HepG2 (cell line): ENCODE data around the gene DCUN1D2. TPM values are rescaled to one million over a fixed set of nuclear protein-coding genes. Genes with fewer than 3 reads are reported as not detected.

Experiments used
- ATAC-seq: fragments of 200-7000 bp; cut with Tn5 transposase; 3 replicates; pipeline ENCODE4 v1.9.1; 2020; ENCODE audit warnings: mild to moderate bottlenecking, moderate library complexity
- BruUV-seq: library from RNA; stranded (reverse); fragments of 400-500 nt; replicated peaks from 2 replicates; lab custom pipeline; 2021; lab: Mats Ljungman, UMichigan
- CTCF ChIA-PET: fragments of 300-600 bp; formaldehyde crosslinking; extraction: SDS; loops from one replicate; lab custom pipeline; 2021; ENCODE audit warnings: low total read pairs, inconsistent platforms, low intra/inter-chr PET ratio; lab: Yijun Ruan, JAX
- POLR2A ChIA-PET: fragments of 350-600 bp; sonication (Branson Sonifier 250); formaldehyde crosslinking; loops from one replicate; lab custom pipeline; 2020; ENCODE audit warnings: antibody characterized with exemption, inconsistent platforms; lab: Yijun Ruan, JAX
- DNase-seq: peaks from one replicate; pipeline ENCODE4 v3.0.0-alpha.2; 2015; ENCODE audit warnings: low spot score
- FAIRE-seq: peaks from 3 replicates; lab custom pipeline; 2011; peaks lifted over from hg19 to GRCh38; lab: Jason Lieb, UNC
- H2AFZ ChIP-seq: one replicate; pipeline ENCODE4 v1.6.1; 2011; ENCODE audit warnings: low read length, inconsistent platforms
- H3K27ac ChIP-seq: fragments of 300-600 bp; 3 replicates; pipeline ENCODE4 v1.8.0; 2011; ENCODE audit warnings: mixed run types, mild to moderate bottlenecking, mixed read lengths, low read length, inconsistent platforms; ENCODE audit not compliant: insufficient read depth; ENCODE audit errors: extremely low read length
- H3K27me3 ChIP-seq, 2 experiments: fragments of 200-600 bp in 1 of 2; 2 replicates in 1 of 2; 3 replicates in 1 of 2; pipeline versions ENCODE4 v1.6.0 to v1.8.0; 2011; ENCODE audit warnings: low read length in 2 of 2, mild to moderate bottlenecking in 2 of 2, moderate library complexity in 2 of 2, inconsistent platforms in 1 of 2; ENCODE audit not compliant: insufficient read depth in 2 of 2, control insufficient read depth in 1 of 2
- H3K36me3 ChIP-seq, 2 experiments: fragments of 200-600 bp in 1 of 2; replicated peaks in 1 of 2; 2 replicates in 1 of 2; 3 replicates in 1 of 2; pipeline versions ENCODE4 v1.5.1 to v1.8.0; 2011; ENCODE audit warnings: low read length in 2 of 2, inconsistent platforms in 1 of 2; ENCODE audit not compliant: insufficient read depth in 2 of 2, control insufficient read depth in 1 of 2
- H3K4me1 ChIP-seq: 2 replicates; pipeline ENCODE4 v1.5.1; 2012; ENCODE audit warnings: low read length, inconsistent platforms; ENCODE audit not compliant: insufficient read depth
- H3K4me2 ChIP-seq: 2 replicates; pipeline ENCODE4 v1.6.0; 2011; ENCODE audit warnings: low read depth, low read length, inconsistent platforms
- H3K4me3 ChIP-seq, 3 experiments: fragments of 200-600 bp in 1 of 3; sonication (generic), shearing (Covaris generic) in 1 of 3; replicated peaks in 1 of 3; 2 replicates each; pipeline ENCODE4 v1.5.1; 2011 to 2016; ENCODE audit warnings: low read length in 3 of 3, inconsistent platforms in 2 of 3, low read depth in 2 of 3, mild to moderate bottlenecking in 2 of 3, control low read depth in 1 of 3, mixed read lengths in 1 of 3; ENCODE audit not compliant: insufficient read depth in 1 of 3
- H3K79me2 ChIP-seq: one replicate; pipeline ENCODE4 v1.6.1; 2011; ENCODE audit warnings: low read length, inconsistent platforms; ENCODE audit not compliant: insufficient read depth
- H3K9ac ChIP-seq: 2 replicates; pipeline ENCODE4 v1.6.0; 2011; ENCODE audit warnings: mild to moderate bottlenecking, low read depth, low read length, inconsistent platforms; ENCODE audit not compliant: insufficient read depth
- H3K9me3 ChIP-seq: 2 replicates; pipeline ENCODE4 v1.5.1; 2012; ENCODE audit warnings: mild to moderate bottlenecking, low read length
- H4K20me1 ChIP-seq: 2 replicates; pipeline ENCODE4 v1.6.0; 2011; ENCODE audit warnings: inconsistent platforms, mild to moderate bottlenecking, low read length, moderate library complexity; ENCODE audit not compliant: insufficient read depth
- DBP ChIP-seq: sonication (generic); formaldehyde crosslinking; IDR thresholded peaks from 2 replicates; pipeline ENCODE4 v1.4.0; 2020; ENCODE audit warnings: missing genetic modification reagents; ENCODE audit errors: not compliant biosample characterization
- NR2F2 ChIP-seq: IDR thresholded peaks from 2 replicates; pipeline ENCODE4 v1.6.1; 2012; ENCODE audit warnings: low read depth, inconsistent platforms, borderline replicate concordance
- REST ChIP-seq, 2 experiments: IDR thresholded peaks; 2 replicates each; pipeline ENCODE4 v1.6.1; 2011 to 2012; ENCODE audit warnings: low read length in 2 of 2, borderline replicate concordance in 1 of 2, low read depth in 1 of 2, mild to moderate bottlenecking in 1 of 2, moderate library complexity in 1 of 2
- ZBTB7A ChIP-seq: sonication (generic); formaldehyde crosslinking; IDR thresholded peaks from 2 replicates; pipeline ENCODE4 v1.8.0; 2022; ENCODE audit warnings: mild to moderate bottlenecking, missing genetic modification reagents
- ZNF12 ChIP-seq: sonication (generic); formaldehyde crosslinking; IDR thresholded peaks from 2 replicates; pipeline ENCODE4 v1.5.0; 2020; ENCODE audit warnings: missing genetic modification reagents
- ZNF446 ChIP-seq: sonication (generic); formaldehyde crosslinking; IDR thresholded peaks from 2 replicates; pipeline ENCODE4 v1.5.0; 2020; ENCODE audit warnings: mild to moderate bottlenecking, missing genetic modification reagents
- ZNF598 ChIP-seq: sonication (generic); formaldehyde crosslinking; IDR thresholded peaks from 2 replicates; pipeline ENCODE4 v1.5.1; 2020; ENCODE audit warnings: mild to moderate bottlenecking, missing genetic modification reagents, borderline replicate concordance
- ZNF749 ChIP-seq: sonication (generic); formaldehyde crosslinking; IDR thresholded peaks from 2 replicates; pipeline ENCODE4 v1.8.0; 2022; ENCODE audit warnings: mild to moderate bottlenecking, missing genetic modification reagents, moderate library complexity, borderline replicate concordance
- WGBS: methylation state at CpG from one replicate; pipeline ENCODE4 v1.1.6; 2017; ENCODE audit warnings: low lambda C conversion rate; 5-methylcytosine and 5-hydroxymethylcytosine counted together
- in situ Hi-C: cut with HindIII; loops from 2 replicates; pipeline ENCODE4 v1.10.0; 2017; ENCODE audit warnings: low pct_unique_long_range_greater_than_20kb; ENCODE audit not compliant: extremely low pct_ligation_motif_present
- intact Hi-C: fragments of 100-400 bp; cut with micrococcal nuclease; formaldehyde crosslinking; loops from one replicate; pipeline ENCODE4 v1.10.0; 2022; ENCODE audit not compliant: unreplicated experiment
- polyA plus RNA-seq, 8 experiments: library from polyadenylated mRNA; depleted of rRNA in 3 of 8; stranded (reverse) in 7 of 8; unstranded in 1 of 8; fragments of >200 nt; fragmentation: Illumina TruSeq in 4 of 8; extraction: Trizol in 4 of 8; gene quantifications; 2 replicates each; pipeline versions ENCODE4 v1.2.1 to v1.2.3, GENCODE V29; 2011 to 2016; ENCODE audit warnings: low read depth in 4 of 8, missing spikeins in 1 of 8, mixed read lengths in 1 of 8; ENCODE audit not compliant: insufficient read depth in 1 of 8
- total RNA-seq, 5 experiments: library from RNA; depleted of rRNA; stranded (reverse); fragments of >200 nt; fragmentation: Illumina TruSeq; extraction: Trizol; gene quantifications; 2 replicates each; pipeline ENCODE4 v1.2.3, GENCODE V29; 2016; ENCODE audit warnings: low read depth in 1 of 5
- TF ChIP-seq, protein P1 (sequence below): sonication (generic); formaldehyde crosslinking; IDR thresholded peaks from 2 replicates; pipeline ENCODE4 v1.5.1; 2020; ENCODE audit warnings: missing genetic modification reagents, mild to moderate bottlenecking, borderline replicate concordance
- TF ChIP-seq, protein P2 (sequence below): IDR thresholded peaks from 2 replicates; pipeline ENCODE4 v1.6.1; 2016; ENCODE audit warnings: low read depth, control low read depth
- TF ChIP-seq, protein P3 (sequence below): sonication (generic); formaldehyde crosslinking; IDR thresholded peaks from 2 replicates; pipeline ENCODE4; 2020; ENCODE audit warnings: missing genetic modification reagents, mild to moderate bottlenecking, borderline replicate concordance

DCUN1D2 gene
- total and polyA plus RNA-seq, 2 of the 13 experiments (the other 11 are each of a cell fraction or from before 2014, with no cell fraction given): 9.1 to 9.6 TPM

DNA sequence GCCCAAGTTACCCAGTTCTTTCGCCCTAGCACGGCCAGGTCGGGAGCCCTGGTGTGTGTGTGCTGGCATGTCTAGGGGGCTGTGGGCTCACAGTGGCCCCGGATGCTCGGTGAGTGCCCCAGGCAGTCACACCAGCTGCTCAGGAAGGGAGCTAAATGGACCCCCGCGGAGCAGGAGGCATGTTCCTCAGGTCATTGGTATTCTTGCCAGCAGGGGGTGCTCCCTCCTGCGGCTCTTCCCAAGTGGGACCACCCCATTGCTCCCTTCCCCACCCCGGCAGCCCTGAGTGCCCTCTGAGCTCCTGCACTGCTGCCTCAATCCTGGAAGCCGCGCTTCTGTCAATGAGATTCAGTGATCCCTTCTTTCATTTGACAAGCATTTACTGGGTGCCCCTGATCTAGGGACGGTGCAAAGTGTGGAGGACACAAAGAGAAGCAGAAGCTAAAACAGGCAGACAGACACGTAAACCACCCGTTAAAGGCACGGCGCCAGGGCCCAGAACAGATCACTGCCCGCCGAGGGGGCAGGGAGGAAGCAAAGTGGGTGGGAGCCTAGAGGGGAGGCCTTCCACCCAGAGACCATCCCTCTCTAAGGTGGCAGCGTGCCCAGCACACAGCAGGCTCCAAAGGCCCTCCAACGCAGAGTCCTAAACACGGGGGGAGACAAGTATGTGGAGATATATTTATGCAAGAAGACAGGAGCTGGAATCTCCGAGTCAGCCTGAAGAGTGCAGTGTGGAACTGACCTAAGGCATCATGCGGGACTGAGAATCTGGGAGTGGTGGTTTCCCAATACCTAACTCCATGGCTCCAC, 32.1 kb downstream of the DCUN1D2 start:
- FAIRE-seq: no peak
- Histone ChIP-seq H3K4me1 (peaks cover 13% of the 10 kb centered on the region), H3K36me3 (peaks cover 16 to 42% of the 10 kb centered on the region in 2 experiments), H3K27me3 (no peaks in the 10 kb centered on the region), H3K79me2 (no peaks in the 10 kb centered on the region), H2AFZ (no peak overlapping the region), H4K20me1 (no peaks in the 10 kb centered on the region), H3K4me3 (no peak overlapping the region), H3K9me3 (no peaks in the 10 kb centered on the region), H3K27ac (no peak overlapping the region), H3K9ac (no peak overlapping the region), H3K4me2 (no peak overlapping the region)
- in situ Hi-C loops: loop anchor here (5.0 kb wide), 1 partner anchor 104 kb away; no protein-coding TSS in a partner anchor
- WGBS: 94% methylated on average over 15 of the region's 23 CpGs
- ChIA-PET POLR2A (interaction anchor here (1.2 kb wide), 1 partner anchor 104 kb away, joined by 4 read pairs; no protein-coding TSS in a partner anchor), CTCF (interaction anchor here (1.4 kb wide), 1 partner anchor 103 kb away, joined by 4 read pairs; no protein-coding TSS in a partner anchor)
- DNase-seq: peak; percentile 13
- no TSS peak for BruUV-seq
- peak; percentile 84 for ATAC-seq
- intact Hi-C loops: loop anchor here (1.0 kb wide), 1 partner anchor 104 kb away; no protein-coding TSS in a partner anchor
- TF ChIP-seq ZNF749 (CRISPR knock-in tag) (no peak), ZNF446 (CRISPR knock-in tag) (no peak), ZNF598 (CRISPR knock-in tag) (no peak), DBP (CRISPR knock-in tag) (no peak), ZNF12 (no peak), ZBTB7A (CRISPR knock-in tag) (no peak), NR2F2 (no peak), REST (IDR thresholded peaks at IDR 0.05; ENCODE audit: borderline replicate concordance in 1 of 2, low read depth in 1 of 2, low read length in 2 of 2) (no peak)
- TF ChIP-seq, protein P1, sequence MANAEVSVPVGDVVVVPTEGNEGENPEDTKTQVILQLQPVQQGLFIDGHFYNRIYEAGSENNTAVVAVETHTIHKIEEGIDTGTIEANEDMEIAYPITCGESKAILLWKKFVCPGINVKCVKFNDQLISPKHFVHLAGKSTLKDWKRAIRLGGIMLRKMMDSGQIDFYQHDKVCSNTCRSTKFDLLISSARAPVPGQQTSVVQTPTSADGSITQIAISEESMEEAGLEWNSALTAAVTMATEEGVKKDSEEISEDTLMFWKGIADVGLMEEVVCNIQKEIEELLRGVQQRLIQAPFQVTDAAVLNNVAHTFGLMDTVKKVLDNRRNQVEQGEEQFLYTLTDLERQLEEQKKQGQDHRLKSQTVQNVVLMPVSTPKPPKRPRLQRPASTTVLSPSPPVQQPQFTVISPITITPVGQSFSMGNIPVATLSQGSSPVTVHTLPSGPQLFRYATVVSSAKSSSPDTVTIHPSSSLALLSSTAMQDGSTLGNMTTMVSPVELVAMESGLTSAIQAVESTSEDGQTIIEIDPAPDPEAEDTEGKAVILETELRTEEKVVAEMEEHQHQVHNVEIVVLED (CRISPR knock-in tag): no peak
- TF ChIP-seq, protein P2, sequence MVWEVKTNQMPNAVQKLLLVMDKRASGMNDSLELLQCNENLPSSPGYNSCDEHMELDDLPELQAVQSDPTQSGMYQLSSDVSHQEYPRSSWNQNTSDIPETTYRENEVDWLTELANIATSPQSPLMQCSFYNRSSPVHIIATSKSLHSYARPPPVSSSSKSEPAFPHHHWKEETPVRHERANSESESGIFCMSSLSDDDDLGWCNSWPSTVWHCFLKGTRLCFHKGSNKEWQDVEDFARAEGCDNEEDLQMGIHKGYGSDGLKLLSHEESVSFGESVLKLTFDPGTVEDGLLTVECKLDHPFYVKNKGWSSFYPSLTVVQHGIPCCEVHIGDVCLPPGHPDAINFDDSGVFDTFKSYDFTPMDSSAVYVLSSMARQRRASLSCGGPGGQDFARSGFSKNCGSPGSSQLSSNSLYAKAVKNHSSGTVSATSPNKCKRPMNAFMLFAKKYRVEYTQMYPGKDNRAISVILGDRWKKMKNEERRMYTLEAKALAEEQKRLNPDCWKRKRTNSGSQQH: no peak
- TF ChIP-seq, protein P3, sequence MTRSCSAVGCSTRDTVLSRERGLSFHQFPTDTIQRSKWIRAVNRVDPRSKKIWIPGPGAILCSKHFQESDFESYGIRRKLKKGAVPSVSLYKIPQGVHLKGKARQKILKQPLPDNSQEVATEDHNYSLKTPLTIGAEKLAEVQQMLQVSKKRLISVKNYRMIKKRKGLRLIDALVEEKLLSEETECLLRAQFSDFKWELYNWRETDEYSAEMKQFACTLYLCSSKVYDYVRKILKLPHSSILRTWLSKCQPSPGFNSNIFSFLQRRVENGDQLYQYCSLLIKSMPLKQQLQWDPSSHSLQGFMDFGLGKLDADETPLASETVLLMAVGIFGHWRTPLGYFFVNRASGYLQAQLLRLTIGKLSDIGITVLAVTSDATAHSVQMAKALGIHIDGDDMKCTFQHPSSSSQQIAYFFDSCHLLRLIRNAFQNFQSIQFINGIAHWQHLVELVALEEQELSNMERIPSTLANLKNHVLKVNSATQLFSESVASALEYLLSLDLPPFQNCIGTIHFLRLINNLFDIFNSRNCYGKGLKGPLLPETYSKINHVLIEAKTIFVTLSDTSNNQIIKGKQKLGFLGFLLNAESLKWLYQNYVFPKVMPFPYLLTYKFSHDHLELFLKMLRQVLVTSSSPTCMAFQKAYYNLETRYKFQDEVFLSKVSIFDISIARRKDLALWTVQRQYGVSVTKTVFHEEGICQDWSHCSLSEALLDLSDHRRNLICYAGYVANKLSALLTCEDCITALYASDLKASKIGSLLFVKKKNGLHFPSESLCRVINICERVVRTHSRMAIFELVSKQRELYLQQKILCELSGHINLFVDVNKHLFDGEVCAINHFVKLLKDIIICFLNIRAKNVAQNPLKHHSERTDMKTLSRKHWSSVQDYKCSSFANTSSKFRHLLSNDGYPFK (CRISPR knock-in tag): no peak
